HG03575 (cell line): Measurements from ENCODE around the gene GPRIN1.

Experiments used
- ATAC-seq: cut with Tn5 transposase; IDR thresholded peaks from one replicate; pipeline ENCODE4 v1.9.1; 2021; ENCODE audit not compliant: unreplicated experiment, insufficient number of reproducible peaks, low FRiP score; ENCODE audit errors: extremely low read depth

Gene GPRIN1

DNA sequence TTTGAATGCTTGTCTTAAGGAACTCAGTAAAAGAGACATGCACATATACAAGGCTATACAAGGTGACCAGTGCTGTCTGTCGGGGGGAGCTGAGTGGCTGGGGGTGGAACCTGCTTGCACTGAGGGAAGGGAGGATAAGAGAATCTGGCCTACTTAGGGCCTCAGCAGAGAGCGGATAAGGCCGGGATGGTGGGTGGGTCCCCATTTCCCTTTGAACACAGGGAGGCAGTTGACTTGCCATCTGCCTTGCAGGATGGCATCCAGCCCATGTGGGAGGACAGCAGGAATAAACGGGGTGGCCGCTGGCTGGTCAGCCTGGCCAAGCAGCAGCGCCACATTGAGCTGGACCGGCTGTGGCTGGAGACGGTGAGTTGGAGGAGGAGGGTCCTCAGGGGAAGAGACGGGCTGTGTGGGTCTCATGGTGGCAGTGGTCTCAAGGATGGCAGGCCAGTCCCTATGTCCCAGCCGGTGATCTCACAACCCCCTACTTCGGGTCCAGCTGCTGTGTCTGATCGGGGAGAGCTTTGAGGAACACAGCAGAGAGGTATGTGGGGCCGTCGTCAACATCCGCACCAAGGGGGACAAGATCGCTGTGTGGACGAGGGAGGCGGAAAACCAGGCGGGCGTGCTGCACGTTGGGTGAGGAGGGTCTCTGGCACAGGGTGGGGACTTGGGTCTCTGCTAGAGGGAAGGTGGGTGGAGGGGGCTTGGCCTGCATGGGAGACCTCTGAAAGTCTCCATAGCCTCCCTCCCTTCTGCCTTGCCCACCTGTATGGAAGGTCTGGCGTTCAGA, 35.1 kb upstream of the GPRIN1 start:
- no peak for ATAC-seq

- ATAC-seq, result no peak
These were observed 34.3 kb upstream of the GPRIN1 start for GRCh38 chr5:176644294-176644693.

GRCh38 chr5:176643491-176644219, 33.7 kb upstream of the GPRIN1 start:
- no peak for ATAC-seq

- no peak for ATAC-seq
These were observed 32.9 kb upstream of the GPRIN1 start for GRCh38 chr5:176642675-176643490.

DNA sequence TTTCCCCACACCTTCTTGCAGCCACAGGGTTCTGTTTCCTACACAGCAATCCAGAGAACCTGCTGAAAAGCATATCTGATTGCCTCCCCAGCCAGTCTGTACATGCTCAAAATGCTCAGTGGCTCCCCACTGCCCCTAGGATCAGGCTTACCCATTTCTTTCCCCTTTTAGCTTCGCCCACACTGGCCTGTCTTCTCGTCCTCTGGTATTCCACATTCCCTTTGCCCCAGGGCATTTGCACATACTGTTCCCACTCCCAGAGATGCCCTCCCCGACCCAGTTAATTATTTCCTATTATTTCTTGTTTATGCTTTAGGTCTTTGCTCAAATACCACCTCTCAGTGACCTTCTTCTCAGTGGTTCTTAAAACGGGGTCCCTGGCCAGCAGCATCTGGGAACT, 30.7 kb upstream of the GPRIN1 start:
- no peak for ATAC-seq

DNA sequence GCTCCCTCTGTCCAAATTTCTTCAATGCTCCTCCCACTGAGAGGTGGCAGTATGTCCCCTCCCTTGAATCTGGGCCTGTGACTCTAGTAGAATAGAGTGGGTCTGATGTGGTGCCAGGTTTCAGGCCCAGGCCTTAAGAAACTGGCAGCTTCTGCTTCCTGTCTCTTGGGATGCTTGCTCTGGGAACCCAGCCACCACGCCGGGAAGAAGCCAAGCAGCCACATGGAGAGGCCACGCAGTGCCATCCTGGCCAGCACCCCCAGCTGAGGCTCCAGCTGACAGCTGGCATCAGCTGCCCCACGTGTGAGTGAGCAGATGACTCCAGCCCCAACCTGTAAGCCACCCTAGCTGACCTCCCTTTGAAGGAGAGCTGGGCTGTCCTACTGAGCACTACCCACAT, 30.0 kb upstream of the GPRIN1 start:
- ATAC-seq, result no peak

DNA sequence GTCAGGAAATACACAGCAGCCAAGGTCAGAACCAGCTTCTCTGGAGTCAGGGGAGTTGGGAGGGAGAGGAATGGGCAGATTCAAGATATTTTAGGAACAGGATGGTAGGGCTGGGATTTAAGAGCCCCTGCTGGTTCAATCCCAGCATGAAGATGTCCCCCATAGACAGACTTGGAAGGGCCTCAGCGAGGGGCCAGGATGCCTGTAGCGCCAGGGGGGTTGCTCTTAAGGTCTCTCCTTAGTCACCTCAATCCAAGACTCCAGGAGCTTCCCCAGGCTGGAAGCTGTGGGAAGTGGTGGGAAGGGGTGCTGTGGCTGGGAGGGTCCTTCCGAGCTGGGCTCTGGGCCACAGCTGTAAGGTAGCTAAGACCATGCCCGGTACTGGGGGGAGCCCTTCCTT, 29.3 kb upstream of the GPRIN1 start:
- ATAC-seq, result no peak

GRCh38 chr5:176638437-176638836, 28.5 kb upstream of the GPRIN1 start:
- ATAC-seq, result no peak

DNA sequence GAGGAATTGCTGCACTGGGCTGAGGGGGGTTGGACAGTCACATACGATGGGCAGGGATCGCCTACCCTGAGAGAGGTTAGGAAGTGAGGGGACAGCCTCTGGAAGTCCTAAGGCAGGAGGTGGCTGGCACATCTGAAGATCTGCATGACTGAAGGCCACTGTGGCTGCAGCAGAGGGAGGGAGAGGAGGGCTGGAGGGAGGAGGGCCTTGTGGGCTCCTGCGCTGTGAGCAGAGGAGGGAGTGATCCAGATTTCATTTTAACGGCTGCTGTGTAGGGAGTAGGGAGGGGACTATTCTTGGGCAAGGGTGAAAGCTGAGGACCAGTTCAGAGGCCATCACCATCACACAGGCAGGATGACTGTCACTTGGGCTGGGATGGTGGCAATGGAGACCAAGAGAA, 27.6 kb upstream of the GPRIN1 start:
- no peak for ATAC-seq

DNA sequence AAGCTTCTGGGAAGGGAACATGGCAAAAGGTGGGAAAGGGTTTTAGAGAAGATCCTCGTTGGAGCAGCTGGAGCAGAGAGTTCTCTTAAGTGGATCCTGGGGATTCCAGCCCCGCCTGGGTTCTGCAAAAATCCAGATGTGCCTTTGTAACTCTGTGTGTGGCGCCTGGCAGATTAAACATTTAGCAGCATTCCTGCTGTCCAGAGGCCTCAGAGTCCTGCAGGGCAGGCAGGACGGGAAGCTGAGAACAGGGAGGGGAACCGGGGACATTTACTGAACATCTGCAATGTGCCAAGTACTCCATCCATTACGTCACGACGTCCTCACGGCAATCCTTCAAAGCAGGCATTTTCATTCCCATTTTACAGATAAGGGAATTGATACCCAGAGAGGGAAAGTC, 26.5 kb upstream of the GPRIN1 start:
- no peak for ATAC-seq

DNA sequence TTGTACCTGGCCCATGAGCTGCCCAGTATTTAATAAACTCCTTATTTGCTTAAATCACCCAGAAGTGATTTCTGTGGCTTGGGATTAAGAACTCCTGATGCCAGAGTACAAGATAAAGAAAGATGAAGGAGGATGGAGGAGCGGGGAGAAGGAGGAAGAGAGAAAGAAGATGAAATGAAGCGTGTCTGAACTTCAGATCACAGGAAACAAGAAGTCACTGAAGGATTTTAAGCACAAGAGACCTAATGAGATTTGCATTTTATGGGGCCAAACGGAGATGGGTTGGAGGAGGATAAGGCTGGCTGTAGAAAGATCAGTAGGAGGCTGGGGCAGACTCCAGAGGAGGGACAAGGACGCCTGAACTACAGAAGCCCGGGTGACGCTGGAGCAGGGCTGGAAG, 23.6 kb upstream of the GPRIN1 start:
- no peak for ATAC-seq

GRCh38 chr5:176632745-176633144, 22.8 kb upstream of the GPRIN1 start:
- ATAC-seq, result no peak

DNA sequence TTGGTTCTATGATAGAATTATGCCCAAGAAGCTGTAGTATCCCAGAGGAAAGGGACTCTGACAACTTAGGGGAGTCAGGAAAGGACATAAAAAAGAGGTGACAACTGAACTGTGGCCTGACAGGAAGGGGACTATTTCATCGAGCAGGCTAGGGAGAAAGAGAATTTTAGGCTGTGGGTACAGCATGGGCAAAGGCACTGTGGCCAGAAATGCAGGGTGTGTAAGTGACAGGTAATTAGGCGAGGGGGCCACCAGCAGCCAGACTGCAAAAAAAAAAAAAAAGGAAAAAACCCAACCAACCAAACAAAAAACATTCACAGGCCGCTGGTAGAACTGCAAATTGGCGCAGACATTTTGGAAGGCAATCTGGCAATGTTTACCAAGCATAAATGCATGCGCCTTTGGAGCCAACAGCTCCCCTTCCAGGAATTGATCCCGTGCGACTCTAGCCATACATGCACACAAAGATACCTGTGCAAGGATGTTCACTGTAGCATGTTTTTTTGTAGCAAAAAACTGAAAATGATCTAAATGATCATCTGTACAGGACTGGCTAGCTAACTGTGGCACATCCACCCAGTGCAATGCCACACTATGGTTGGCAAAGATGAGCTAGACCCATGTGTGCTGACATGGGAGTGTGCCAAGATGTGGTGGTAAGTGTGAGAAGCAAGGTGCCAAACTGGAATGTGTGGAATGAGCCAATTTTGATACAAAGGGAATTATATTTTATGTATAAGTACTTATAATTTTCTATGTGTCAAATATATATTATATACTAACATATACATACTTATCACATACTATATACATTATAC, 21.6 kb upstream of the GPRIN1 start:
- ATAC-seq, result no peak

DNA sequence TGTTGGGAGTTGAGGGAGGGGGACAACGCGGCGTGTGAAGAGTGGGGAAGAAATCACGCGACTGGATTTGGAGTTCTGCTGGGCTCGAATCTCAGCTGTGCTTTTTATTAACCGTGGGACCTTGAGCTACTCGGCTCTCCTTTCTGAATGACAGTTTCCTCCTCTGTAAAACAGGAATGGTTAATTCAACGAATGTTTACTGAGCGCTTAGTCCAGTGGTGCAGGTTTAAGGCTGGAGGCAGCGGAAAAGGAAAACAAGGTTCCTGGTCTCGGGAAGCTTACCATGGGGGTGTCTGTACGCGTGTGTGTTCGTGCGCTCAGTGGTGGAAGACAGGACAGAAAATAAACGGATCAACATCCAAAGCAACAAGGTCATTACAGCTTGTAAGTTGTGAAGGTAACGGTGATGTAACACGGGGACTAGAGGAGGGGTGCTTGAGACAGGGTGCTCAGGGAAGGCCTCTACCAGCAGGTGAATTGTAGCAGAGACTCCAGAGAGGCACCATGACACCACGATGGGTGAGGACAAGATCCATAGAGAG, 20.8 kb upstream of the GPRIN1 start:
- ATAC-seq, result no peak

DNA sequence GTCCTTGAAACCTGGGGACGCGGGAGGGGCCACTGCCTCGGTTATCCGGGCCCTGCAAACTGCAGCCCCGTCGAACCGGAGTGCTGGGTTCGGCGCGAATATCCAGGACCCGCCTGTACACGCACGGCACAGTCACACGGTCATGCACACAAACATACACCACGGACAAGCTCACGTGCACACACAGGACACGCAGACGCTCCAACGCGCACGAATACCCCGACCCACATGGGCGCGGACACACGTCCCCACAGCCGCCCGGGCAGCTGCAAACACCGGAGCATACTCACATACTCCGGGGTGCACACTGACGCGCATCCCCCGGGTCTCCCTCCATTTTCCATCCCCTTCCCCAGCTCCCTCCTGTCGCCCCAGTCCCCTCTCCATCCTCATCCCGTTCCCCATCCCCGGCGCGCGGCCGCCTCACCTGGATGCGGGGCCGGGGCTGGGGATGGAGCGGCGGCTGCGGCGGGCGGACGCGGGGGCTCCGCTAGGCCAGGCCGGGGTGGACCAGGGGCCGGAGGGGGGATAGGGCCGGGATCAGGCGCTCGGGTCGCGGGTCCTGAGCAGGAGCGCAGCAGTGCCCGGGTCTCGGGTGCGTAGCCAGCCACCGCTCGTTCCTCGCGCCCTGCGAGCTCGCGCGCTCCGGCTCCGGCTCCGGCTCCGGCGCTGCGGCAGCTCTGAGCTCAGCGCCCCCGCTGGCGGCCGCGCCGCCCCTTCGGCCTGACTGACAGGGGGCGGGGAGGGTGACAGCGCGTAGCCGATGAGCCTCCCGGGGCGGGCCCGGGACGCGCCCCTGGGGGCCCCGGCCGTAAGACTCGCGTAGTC, 20.1 kb upstream of the GPRIN1 start, which contains the start of the genes EIF4E1B and SNCB:
EIF4E1B (plus strand) TSS at position 823 of the 828 bp plus-strand sequence. CDS start 12,113 bp downstream, outside the sequence.
SNCB (minus strand) TSS at position 682 of the 828 bp plus-strand sequence. CDS start 880 bp downstream, outside the sequence.
- ATAC-seq, result no peak

GRCh38 chr5:176629317-176629852, 19.4 kb upstream of the GPRIN1 start:
- ATAC-seq, result no peak

DNA sequence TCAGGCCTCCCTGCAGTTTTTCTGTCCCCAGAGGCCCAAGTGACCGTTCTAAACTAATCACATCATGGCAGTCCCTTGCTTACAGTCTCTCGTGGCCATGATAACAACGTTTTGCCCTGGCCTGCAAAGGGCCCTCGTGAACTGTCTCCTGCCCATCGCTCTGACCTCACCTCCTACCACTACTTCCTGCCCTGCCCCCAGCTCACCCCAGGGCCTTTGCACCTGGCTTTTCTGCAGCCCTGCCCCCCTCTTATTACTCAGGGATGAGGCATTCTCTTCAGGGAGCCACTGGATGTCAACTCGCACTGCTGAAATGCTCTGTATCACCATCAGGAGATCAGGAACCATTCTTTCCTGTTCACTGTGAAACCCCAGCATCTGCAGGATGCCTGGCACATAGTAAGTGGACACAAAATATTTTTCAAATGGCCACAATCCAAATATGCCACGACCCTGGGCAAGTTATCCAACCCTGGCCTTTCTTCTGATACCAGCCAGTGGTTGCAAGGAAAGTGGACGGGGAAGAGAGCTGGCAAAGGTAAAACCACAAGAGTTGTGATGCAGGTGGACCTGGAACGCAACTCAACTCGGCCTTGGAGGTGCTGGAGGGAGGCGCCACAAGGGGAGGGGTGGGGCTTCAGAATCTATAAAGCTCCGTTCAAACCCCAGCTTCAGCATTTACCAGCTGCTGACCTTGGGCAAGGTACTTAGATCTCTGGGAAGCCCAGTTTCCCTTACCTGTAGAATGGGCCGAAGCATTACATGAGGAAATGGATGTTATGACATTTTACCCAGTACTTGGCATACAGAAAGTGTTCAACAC, 18.7 kb upstream of the GPRIN1 start:
- ATAC-seq, result no peak
